HG03159 (cell line): Measurements from ENCODE around the gene GABRB3.

ENCODE experiments used
- ATAC-seq: cut with Tn5 transposase; IDR thresholded peaks from one replicate; pipeline ENCODE4 v1.9.1; 2021; ENCODE audit warnings: mild to moderate bottlenecking, moderate library complexity; ENCODE audit not compliant: unreplicated experiment

Gene GABRB3

DNA sequence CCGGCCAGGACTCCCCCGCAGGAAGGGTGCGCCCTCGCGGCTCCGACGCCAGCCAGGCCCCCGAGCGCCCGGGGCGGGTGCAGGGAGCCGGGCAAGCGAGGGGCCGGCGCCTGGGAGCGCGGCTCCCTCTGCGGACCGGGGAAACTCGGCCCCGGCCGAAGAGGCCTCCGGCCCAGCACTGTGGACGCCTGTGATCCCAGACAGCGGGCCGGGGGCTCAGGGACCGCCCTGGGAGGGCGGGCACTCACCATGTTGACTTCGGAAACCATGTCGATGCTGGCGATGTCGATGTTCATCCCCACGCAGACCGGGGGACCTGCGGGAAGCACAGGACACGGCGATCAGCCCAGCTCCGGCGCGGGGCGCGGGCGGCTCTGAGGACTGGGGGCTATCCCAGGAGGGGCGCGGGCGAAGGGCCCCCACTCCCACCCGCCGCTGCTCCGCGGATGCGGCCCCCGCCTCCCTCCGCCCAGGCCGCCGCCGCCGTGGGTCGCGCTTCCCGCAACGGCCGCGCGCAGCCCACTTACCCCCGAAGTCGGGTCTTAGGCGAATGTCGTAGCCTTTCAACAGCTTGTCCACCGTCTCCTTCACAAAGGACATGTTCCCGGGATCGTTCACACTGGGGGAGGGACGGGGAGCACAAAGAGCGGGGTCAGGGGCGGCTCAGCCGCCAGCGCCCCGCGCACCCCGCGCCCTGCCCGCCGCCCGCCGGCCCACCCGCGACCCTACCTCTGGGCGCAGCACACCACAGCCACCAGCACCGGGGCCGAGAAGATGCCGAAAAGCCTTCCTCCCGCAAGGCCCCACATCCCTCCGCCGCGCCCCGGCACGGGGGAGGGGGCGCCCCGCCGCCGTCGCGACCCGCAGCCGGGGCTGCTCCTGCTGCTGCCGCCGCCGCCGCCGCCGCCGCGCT, at the start of gene GABRB3:
Gene GABRB3, minus strand, starts transcription at position 913 of the 913 bp plus-strand sequence.
- no peak for ATAC-seq

DNA sequence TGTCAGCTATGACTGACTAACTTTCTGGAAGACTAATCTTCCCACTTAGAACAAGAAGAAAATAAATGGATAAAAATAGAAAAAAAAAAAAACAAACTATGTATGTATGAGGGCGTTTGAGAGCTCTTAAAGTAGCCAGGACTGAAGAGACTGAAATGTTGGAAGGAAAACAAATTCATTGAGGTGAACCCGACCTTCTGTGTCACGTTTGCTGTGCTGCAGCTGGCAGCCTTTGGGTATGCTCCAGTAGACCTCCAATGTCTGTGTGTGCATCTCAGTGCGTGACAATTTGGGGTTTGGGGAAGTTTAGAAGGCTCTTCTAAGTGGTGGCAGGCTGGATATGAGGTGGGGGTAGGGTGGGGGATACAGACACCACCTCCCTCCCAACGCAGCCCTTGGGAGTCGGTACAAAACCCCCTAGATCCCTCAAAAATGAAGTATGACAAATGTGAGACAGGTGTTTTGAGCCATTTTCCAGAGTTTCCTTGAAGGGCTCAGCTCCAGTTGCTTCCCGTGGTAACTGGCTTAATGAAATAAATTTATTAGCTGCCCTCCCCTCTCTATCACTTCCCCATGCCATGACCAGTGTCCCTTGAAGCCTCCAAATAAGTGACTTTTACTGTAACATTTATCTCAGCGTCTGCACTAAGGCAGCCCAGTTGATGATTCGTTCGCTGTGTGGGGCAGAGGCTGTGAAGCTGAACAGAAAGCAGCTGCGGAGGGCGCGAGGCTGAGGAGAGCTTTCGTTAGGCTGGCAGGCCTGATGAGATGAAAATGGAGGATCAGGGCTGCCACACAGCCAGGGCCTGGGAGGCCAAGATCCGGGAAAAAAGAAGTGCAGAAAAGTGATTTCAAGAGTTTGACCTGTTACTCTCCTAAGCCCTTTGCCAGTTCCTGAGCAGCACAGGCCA, 34.9 kb upstream of the GABRB3 start:
- ATAC-seq = no peak

DNA sequence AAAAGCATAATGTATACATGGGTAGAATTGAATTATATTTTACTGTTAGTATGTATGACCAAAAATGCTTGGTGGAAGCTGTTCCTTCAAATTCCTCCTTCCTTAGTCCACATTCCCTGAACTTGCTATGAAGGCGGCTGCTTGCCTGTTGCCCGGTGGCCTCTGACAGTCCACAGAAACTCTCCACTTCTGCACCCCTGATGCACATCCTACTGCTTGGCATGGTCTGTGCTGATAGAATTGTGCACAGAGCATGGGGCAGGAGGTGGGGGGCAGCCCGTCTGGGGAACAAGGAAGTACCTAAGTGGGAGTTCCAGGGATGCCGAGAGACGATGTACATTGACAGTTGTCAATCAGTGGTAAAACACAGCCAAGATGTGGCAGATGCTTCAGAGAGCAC, 33.7 kb upstream of the GABRB3 start:
- no peak for ATAC-seq

DNA sequence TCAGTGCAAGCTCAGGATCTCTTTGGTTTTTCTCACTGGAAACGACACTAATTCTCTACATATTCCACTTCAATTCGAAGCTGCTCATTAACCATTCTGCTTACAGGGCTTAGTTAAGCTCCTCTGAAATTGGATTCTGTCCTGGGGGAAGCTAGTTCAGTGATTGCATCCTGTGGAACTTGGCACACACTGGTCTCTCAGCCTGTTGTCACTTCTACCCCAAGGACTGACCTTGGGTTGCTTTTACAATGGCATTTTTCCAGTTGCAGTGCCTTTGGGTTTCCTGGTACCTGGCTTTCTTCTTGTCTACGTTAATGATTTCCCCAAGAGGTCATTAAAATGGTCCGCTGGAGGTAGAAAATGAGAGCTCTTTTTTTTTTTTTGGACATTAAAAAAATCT, 33.3 kb upstream of the GABRB3 start:
- ATAC-seq = no peak

DNA sequence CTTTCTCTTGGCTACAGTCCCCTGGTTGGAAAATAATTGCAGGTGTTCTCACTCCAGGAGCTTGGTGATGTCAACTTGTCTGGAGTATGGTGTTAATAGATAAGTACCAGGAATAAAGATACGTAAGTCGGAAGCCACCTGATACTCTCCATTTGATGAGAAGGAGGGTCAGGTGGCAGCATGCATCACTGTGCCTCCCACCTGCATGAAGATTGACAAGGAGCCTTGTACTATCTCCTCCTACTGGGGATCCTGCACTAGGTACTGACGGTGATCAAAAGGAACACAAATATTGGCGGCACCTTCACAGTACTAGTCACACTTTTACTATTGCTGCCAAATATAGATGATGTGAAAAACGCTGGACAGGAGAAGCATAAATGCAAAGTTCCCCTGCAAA, 32.6 kb upstream of the GABRB3 start:
- ATAC-seq = no peak

DNA sequence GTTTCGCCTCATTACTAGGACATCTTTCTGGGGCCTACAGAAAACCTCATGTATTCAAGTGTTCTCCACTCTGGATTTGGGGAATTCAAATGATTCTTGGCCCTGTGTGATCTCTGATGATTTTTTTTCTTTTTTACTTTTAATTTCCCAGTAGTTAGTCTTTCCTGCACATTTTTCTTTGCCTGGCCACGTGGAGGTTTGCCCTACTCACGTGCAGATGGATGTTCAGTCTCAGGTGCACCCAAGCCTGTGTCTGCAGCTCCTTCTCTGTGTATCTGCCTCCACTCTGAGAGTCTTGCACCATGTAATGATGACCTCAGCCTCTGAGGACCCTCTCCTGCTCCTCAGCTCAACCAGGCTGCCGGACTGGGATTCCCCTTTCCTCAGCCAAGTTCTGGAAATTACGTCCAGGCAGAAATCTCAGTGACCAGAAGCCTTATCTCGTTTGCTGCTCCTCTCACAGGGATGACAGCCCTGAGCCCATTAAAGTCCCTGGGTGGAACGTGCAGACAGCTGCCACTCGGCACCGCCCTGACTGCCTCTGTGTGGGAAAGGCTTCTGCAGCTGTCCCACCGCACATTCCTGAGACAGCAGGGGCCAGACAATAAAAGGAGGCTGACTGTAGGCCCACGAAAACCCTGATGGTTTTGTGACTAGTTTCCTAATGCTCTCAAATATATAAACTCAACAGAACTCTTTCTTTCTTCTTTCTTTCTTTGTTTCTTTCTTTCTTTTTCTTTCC, 31.4 kb upstream of the GABRB3 start:
- no peak for ATAC-seq

DNA sequence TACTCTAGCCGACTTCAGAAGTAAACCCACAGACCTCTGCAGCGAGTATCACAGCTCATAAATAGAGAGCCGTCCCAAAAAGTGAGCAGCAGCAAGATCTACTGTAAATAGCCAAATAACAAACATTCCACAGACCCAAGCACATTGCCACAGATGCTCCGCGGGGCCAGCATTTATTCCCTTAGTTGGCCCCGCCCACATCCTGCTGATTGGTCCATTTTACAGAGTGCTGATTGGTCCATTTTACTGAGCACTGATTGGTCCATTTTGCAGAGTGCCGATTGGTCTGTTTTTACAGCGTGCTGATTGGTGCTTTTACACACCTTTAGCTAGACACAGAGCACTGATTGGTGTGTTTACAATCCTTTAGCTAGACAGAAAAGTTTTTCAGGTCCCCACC, 17.3 kb upstream of the GABRB3 start:
- ATAC-seq = no peak

DNA sequence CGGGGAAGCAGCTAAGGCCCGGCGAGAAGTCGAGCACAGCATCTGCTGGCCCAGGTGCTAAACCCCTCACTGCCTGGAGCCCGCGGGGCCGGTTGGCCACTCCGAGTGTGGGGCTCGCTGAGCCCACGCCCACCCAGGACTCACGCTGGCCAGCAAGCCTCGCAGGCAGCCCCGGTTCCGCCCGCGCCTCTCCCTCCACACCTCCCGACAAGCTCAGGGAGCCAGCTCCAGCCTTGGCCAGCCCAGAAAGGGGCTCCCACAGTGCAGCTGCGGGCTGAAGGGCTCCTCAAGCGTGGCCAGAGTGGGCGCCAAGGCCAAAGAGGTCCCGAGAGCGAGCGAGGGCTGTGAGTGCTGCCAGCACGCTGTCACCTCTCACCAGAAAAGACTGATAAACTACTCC, 8.9 kb upstream of the GABRB3 start:
- no peak for ATAC-seq

DNA sequence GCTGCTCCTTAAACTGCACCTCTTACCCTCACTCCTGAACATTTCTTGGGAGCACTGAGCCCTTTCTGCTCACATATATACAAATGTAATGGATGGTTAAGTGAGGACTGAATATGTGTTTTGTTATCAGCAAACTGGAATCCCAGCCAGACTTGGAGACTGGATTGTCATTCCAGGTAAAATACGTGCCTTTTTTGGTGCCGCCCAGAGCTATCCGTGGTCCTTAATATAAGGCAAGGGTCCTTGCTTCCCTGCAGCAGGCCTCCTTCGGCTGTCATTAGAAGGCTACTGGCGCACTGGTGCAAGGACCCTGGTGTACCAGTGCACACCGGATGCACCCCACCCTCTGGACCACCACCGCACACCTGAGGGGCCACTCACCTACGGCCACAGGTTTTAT, 1.1 kb upstream of the GABRB3 start:
- ATAC-seq = no peak

DNA sequence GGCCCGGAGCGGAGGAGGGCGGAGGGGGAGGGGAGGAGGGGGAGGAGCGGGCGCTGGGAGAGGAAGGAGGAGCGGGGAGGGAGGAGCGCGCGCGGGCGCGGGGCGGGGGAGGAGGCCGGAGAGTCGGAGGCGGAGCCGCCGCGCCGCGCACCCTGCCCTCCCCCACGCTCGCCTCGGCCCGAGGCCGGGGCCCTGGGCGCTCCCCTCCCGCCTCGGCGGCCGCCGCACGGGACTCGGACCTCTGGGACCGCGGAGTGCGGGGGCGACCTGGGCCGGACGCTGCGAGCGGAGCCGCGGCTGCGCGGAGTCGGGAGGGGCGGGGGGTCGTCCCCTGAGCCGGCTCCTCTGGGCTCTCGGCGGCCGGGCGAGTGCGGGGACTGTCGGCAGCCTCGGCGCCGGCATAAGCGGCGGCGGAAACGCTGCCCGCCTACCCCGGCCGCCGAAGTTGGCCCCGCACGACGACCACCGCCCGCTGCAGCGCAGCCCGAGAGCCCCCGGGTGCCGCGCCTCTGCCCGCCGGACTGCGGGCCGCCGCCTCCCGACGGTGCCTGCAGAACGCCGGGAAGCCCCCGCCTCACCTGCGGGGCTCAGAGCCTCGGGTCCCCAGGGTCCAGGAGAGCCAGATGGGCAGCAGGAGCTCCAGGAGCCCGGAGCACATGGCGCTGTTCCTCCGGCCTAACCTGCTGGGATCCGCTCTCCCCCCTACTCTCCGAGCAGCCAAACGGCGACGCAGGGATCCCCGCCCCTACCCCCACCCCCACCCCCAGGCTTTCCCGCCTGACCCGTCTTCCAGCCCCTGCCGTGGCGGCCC, 406 bp upstream of the GABRB3 start:
- no peak for ATAC-seq

DNA sequence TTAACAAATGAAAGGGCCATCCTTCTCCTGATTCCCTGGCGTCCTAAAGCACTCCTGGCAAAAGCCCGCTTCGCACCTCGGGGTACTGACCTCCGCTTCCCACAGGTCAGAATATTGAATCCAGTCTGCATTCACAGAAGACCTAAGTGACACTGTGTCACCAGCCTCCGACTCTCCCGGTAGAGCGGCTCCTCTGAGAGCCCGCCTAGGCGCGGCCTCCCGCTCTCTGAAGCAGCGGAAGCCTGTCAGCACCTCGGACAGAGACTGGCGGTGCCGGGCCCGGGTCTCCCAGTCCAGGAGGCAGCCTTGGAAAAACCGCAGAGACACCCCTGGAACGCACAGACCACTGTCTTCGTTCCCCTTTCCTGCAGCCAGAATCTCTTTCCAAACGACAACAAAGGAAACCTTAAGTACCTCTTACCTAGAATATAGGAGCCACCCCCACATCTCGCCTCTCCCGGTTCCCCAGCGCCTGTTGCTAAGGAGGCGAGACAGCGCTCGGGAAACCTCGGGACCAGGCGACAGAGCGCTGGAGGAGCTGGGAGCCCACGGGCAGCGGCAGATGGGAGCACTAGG, 1.2 kb downstream of the GABRB3 start:
- no peak for ATAC-seq

DNA sequence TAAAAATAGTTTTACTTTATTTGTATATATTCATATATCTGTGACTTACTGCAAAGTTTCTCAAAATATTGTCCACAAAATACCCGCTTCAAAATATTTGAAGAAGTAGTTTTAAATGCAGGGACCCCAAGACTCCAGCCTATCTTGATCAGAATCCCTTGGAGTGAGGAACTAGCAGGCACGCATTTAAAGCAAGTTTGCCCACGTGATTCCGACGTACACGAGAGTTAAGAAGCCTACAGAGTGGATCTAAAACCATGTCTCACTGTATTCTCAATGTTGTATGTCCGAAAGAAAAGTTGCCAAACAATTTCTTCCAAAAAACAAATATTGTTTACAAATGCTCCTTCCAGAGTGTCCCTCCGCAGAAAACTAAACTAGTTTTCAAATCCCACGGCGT, 1.7 kb downstream of the GABRB3 start:
- ATAC-seq = no peak

DNA sequence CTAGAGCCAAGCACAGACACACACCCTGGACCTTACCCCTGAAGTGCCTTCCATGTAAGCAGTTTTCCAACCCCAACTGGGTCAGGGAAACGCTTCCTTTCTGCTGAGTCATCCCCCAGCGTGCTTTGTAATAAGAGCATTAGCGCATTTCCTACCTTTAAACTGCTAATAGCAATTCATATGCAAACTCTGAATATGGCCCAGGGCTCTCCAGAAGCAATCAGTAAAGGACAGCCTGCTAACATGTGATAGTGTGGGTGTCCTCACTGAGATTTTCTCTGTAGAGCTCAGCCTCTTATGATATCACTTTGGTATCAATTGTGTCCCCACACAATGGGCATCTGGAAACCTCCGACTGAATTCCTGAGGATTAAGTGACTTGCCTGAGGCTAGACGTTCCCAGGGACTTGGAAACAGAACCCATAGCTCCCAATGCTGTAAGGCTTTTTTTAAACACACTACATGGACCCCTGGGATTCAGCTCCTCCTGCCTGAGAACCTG, 5.6 kb downstream of the GABRB3 start:
- no peak for ATAC-seq

DNA sequence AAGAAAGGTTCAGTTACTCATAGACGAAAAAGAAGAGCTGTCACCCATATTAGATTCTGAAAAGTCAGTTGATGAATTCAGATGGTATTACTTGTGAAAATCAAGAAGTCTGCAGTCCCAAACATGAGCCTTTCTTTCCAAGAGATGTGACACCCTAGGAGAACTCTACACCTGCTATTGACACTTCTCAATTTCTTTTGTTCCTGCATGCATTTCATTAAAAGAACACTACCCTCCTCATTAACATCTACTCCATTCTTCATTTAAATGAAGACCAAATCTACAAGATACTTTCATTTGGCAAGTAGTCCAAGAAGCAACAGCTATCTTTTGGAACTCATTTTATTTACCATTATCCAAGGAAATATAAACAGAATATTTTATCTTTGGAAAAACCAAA, 6.6 kb downstream of the GABRB3 start:
- ATAC-seq = no peak

DNA sequence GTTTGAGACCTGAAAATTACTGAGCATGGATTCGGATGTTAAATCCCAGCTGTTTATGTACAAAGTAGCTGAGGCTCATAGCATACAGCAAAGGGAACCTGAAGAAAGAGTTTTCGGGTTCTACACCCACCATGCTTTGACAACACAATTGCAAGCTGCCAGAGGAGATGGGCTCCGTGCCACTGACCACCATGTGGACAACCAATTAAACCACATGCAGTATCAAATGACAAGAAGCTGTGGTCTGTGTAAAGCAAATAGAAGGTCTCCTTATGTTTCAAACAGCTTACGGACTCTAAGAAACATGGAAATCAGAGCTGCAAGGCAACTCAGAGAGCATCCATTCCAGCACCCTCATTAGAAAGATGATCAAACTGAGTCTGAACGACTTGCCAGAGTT, 12.9 kb downstream of the GABRB3 start:
- ATAC-seq = no peak

DNA sequence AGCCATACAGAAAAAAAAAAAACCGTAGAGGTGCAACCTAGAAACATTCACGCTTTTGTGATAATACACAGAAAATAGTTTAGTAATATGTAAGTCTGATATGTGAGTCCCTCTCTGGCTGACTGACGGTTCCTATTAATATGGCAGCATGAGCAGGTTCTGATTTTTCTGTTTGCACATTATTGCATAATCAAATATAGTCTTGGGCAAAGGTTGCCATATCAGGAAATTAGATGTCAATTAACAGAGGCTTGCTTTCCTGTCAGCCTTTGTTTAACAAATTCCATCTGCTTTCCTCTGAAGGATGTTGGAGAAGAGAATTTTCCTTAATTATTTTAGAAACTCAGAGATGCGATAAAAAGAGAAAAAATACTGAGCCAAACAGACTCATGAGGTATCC, 14.8 kb downstream of the GABRB3 start:
- no peak for ATAC-seq

DNA sequence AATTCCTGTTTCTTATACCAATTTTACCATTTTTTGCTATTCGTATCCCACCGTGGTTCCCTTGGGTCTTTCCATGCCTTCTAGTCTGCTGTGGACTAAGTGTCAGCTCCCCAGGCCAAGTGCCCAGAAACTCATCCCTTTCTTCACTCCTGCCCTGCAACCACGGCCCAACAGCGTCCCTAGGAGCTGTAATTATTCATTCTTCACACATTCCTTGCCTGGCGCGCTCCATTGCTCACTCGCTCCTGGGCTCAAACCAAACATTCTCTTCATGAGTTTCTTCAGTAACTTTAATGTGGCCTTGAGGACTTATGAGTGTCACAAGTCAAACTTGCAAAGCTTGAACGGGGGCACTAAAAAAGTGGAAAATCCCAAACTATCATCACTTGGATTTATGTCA, 15.7 kb downstream of the GABRB3 start:
- no peak for ATAC-seq

DNA sequence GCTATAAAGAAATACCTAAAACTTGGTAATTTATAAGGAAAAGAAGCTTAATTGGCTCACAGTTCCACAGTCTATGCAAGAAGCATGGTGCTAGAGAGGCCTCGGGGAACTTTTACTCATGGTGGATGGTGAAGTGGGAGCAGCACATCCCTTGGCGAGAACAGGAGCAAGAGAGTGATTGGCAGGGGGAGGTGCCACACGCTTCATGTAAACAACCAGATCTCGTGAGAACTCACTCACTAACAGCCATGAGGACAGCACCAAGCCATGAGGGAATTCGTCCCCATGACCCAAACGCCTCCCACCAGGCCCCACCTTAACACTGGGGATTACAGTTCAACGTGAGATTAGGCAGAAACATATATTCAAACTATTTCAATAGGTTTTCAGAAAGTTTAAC, 28.0 kb downstream of the GABRB3 start:
- no peak for ATAC-seq

DNA sequence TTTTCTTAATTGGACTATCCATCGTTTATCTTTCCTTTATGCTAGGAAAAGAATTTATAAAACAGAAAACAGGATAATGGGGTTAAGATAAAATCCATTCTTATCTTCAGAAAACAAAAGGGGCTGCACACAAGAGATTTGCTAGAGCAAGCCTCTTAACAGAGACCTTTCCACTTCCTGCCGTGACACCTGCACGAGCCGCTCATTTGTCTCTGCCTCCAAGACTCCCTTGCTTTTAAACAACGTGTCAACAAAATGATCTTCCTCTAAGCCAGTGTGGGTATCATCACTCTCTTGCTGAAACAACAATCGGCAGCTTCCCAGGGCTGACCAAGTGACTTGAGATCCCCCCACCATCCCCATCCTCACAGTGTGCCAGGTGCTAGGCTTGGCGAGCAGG, 33.1 kb downstream of the GABRB3 start:
- no peak for ATAC-seq

DNA sequence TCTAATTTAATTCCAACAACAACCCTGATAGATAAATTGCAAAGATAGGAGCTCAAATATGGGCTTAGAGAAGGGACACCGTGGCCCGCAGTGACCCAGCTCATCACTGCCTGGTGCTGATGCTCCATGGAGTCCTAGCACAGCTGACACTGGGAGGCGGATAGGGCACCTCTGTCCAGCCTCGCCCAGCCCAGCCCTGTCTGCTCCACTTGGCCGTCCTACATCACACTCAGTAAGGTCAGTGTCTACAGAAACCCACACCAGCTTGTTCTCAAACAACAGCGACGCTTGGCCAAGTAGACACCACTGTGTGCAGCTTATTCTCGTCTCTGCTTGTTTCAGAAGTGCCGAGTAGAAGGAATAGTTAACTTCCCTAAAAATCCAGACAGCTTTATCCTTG, 33.9 kb downstream of the GABRB3 start:
- ATAC-seq = no peak
